ENCODE data around the gene RRBP1.

The RRBP1 gene

DNA sequence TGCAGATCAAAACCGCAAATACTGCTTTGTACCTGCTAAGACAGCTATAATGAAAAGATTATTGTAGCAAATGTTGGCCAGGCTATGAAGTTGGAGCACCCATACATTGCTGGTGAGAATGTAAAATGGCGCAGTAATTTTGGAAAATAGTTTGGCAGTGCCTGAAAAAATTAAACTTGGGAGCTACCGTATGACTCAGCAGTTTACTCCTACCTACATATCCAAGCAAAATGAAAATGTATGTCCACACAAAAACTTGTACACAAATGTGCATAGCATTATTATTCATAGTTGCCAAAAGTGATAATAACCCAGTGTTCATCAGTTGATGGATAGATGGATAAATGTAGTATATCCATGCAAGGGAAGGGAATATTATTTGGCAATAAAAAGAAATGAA lies 98.9 kb downstream of the RRBP1 start:
- no peak for DNase-seq (ENCODE audit: low spot score)
- Histone ChIP-seq H3K9me3 (ENCODE audit: severe bottlenecking) (no peaks in the 10 kb centered on the region), H3K4me1 (ENCODE audit: insufficient read depth, poor library complexity, severe bottlenecking) (peaks cover 20% of the 10 kb centered on the region), H3K4me3 (ENCODE audit: severe bottlenecking) (no peak overlapping the region), H3K27ac (ENCODE audit: poor library complexity, severe bottlenecking) (peak overlapping the region; percentile 3), H3K27me3 (ENCODE audit: insufficient read depth, poor library complexity, severe bottlenecking) (no peaks in the 10 kb centered on the region), H3K36me3 (ENCODE audit: low read depth) (peaks cover 53% of the 10 kb centered on the region)
- TF ChIP-seq, protein P1, sequence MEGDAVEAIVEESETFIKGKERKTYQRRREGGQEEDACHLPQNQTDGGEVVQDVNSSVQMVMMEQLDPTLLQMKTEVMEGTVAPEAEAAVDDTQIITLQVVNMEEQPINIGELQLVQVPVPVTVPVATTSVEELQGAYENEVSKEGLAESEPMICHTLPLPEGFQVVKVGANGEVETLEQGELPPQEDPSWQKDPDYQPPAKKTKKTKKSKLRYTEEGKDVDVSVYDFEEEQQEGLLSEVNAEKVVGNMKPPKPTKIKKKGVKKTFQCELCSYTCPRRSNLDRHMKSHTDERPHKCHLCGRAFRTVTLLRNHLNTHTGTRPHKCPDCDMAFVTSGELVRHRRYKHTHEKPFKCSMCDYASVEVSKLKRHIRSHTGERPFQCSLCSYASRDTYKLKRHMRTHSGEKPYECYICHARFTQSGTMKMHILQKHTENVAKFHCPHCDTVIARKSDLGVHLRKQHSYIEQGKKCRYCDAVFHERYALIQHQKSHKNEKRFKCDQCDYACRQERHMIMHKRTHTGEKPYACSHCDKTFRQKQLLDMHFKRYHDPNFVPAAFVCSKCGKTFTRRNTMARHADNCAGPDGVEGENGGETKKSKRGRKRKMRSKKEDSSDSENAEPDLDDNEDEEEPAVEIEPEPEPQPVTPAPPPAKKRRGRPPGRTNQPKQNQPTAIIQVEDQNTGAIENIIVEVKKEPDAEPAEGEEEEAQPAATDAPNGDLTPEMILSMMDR (IDR thresholded peaks at IDR 0.05; ENCODE audit: poor library complexity, severe bottlenecking) = no peak
- ATAC-seq (ENCODE audit: low read depth) = no peak

- ATAC-seq (ENCODE audit: low read depth) = no peak
Observed at GRCh38 chr20:17580895-17581294, 101.1 kb downstream of the RRBP1 start.

GRCh38 chr20:17579369-17580039 lies 102.5 kb downstream of the RRBP1 start:
- ATAC-seq (ENCODE audit: low read depth) (peak; percentile 93), DNase-seq (ENCODE audit: low spot score) (no peak)
- Histone ChIP-seq H3K4me1 (ENCODE audit: insufficient read depth, poor library complexity, severe bottlenecking) (peaks cover 17% of the 10 kb centered on the region), H3K27me3 (ENCODE audit: insufficient read depth, poor library complexity, severe bottlenecking) (no peaks in the 10 kb centered on the region), H3K27ac (ENCODE audit: poor library complexity, severe bottlenecking) (peak overlapping the region; percentile 23), H3K36me3 (ENCODE audit: low read depth) (peaks cover 55% of the 10 kb centered on the region), H3K9me3 (ENCODE audit: severe bottlenecking) (no peaks in the 10 kb centered on the region), H3K4me3 (ENCODE audit: severe bottlenecking) (no peak overlapping the region)
- TF ChIP-seq, protein P1 (IDR thresholded peaks at IDR 0.05; ENCODE audit: poor library complexity, severe bottlenecking) = no peak

More at GRCh38 chr20:17580895-17581294, 101.1 kb downstream of the RRBP1 start:
- Histone ChIP-seq H3K36me3 (ENCODE audit: low read depth) (peaks cover 58% of the 10 kb centered on the region), H3K4me3 (ENCODE audit: severe bottlenecking) (no peak overlapping the region), H3K27me3 (ENCODE audit: insufficient read depth, poor library complexity, severe bottlenecking) (no peaks in the 10 kb centered on the region), H3K27ac (ENCODE audit: poor library complexity, severe bottlenecking) (no peak overlapping the region), H3K4me1 (ENCODE audit: insufficient read depth, poor library complexity, severe bottlenecking) (peaks cover 20% of the 10 kb centered on the region), H3K9me3 (ENCODE audit: severe bottlenecking) (no peaks in the 10 kb centered on the region)
- no peak for DNase-seq (ENCODE audit: low spot score)
- TF ChIP-seq, protein P1 (IDR thresholded peaks at IDR 0.05; ENCODE audit: poor library complexity, severe bottlenecking) = no peak

- Histone ChIP-seq H3K4me1 (ENCODE audit: insufficient read depth, poor library complexity, severe bottlenecking) (peaks cover 28% of the 10 kb centered on the region), H3K27ac (ENCODE audit: poor library complexity, severe bottlenecking) (no peak overlapping the region), H3K36me3 (ENCODE audit: low read depth) (peaks cover 62% of the 10 kb centered on the region), H3K9me3 (ENCODE audit: severe bottlenecking) (no peaks in the 10 kb centered on the region), H3K4me3 (ENCODE audit: severe bottlenecking) (no peak overlapping the region), H3K27me3 (ENCODE audit: insufficient read depth, poor library complexity, severe bottlenecking) (no peaks in the 10 kb centered on the region)
- ATAC-seq (ENCODE audit: low read depth) (no peak), DNase-seq (ENCODE audit: low spot score) (no peak)
- TF ChIP-seq, protein P1 (IDR thresholded peaks at IDR 0.05; ENCODE audit: poor library complexity, severe bottlenecking) = no peak
Observed at GRCh38 chr20:17576215-17576614, 105.8 kb downstream of the RRBP1 start.

DNA sequence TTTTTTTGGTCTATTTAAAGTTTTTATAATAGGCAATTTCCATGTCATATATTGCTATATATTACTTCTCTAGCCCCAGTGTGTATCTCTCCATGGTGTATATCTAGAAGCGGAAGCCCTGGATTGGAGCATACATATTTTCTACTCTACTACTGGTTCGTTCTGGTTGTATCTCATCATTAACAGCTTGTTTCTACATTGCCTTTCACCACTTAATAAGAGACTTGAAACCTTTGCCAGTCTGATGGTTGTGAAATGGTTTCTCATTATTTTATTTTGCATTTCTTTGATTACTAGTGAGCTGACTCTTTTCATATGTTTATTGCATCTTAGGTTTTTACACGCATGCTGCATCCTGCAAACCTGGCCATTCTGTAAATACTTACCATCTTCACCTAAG lies 108.6 kb downstream of the RRBP1 start:
- Histone ChIP-seq H3K36me3 (ENCODE audit: low read depth) (peaks cover 56% of the 10 kb centered on the region), H3K4me3 (ENCODE audit: severe bottlenecking) (no peak overlapping the region), H3K9me3 (ENCODE audit: severe bottlenecking) (no peaks in the 10 kb centered on the region), H3K4me1 (ENCODE audit: insufficient read depth, poor library complexity, severe bottlenecking) (peaks cover 16% of the 10 kb centered on the region), H3K27me3 (ENCODE audit: insufficient read depth, poor library complexity, severe bottlenecking) (no peaks in the 10 kb centered on the region), H3K27ac (ENCODE audit: poor library complexity, severe bottlenecking) (no peak overlapping the region)
- no peak for DNase-seq (ENCODE audit: low spot score)
- ATAC-seq (ENCODE audit: low read depth) = no peak
- TF ChIP-seq, protein P1 (IDR thresholded peaks at IDR 0.05; ENCODE audit: poor library complexity, severe bottlenecking) = no peak
